ENCODE data around the gene SNTG2.

Gene SNTG2

DNA sequence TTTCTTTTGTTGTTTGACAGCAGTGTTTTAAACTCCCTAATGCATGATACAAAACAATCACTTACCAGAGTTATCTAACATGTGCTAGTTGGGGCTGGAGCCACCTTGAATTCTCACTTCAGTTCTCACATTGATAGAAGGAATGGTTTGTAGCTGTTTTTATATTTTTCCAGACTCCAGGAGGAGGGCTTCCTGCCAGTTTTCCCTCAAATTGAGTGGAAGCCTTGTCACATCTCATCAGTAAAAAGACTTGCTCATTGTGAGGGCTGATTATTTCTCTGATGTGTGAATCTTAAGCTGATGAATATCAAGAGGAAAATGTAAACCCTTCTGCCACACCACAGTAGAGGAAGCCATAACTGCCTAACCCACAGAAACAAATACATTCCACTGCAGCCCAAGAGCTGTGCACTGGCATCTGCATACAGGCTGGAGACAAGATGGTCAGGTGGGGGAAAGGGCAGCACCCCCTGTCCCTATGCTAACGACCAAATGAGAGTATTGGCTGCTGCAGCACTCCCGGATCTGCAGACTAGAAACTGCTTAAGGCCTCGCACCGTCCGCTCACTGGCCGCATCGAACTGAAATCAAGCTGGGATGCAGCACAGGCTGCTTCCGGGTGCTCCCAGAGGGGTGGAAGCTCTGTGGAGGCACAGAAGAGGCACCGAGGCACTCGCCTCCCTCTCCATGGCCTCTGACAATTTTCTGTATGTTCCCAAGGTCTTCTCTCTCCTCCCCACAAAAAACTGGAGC, 388.9 kb downstream of the SNTG2 start:
- TF ChIP-seq, protein P1, sequence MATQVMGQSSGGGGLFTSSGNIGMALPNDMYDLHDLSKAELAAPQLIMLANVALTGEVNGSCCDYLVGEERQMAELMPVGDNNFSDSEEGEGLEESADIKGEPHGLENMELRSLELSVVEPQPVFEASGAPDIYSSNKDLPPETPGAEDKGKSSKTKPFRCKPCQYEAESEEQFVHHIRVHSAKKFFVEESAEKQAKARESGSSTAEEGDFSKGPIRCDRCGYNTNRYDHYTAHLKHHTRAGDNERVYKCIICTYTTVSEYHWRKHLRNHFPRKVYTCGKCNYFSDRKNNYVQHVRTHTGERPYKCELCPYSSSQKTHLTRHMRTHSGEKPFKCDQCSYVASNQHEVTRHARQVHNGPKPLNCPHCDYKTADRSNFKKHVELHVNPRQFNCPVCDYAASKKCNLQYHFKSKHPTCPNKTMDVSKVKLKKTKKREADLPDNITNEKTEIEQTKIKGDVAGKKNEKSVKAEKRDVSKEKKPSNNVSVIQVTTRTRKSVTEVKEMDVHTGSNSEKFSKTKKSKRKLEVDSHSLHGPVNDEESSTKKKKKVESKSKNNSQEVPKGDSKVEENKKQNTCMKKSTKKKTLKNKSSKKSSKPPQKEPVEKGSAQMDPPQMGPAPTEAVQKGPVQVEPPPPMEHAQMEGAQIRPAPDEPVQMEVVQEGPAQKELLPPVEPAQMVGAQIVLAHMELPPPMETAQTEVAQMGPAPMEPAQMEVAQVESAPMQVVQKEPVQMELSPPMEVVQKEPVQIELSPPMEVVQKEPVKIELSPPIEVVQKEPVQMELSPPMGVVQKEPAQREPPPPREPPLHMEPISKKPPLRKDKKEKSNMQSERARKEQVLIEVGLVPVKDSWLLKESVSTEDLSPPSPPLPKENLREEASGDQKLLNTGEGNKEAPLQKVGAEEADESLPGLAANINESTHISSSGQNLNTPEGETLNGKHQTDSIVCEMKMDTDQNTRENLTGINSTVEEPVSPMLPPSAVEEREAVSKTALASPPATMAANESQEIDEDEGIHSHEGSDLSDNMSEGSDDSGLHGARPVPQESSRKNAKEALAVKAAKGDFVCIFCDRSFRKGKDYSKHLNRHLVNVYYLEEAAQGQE (IDR thresholded peaks at IDR 0.05; ENCODE audit: insufficient read depth in 1 of 2, low read depth in 2 of 2, low read length in 2 of 2): no peak
- TF ChIP-seq FOXP2 (optimal IDR thresholded peaks at IDR 0.05; ENCODE audit: borderline replicate concordance, extremely low read depth, extremely low read length, insufficient read depth) (no peak), POLR2AphosphoS5 (IDR thresholded peaks at IDR 0.05; ENCODE audit: low read depth, low read length) (no peak), SIN3A (IDR thresholded peaks at IDR 0.05; ENCODE audit: borderline replicate concordance, insufficient read depth, low read length) (no peak), TAF1 (IDR thresholded peaks at IDR 0.05; ENCODE audit: borderline replicate concordance, insufficient read depth, low read length) (no peak)

DNA sequence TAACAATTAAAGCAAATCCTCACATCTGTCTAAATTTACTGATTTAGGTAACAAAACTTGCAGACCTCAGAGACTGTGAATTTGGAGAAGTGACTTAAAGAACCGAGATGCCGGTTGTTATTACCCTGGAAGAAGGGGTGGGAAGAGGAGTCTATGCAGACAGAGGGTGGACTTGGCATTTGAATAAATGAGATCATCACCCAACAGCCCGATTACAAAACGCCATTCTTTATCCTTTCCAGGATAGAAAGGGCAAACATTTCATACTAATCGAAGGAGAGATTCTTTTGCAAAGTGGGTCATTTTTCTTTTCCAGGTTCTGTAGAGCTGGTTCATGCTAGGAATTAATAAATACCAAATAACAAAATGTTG, 389.5 kb downstream of the SNTG2 start:
- TF ChIP-seq FOXP2 (optimal IDR thresholded peaks at IDR 0.05; ENCODE audit: borderline replicate concordance, extremely low read depth, extremely low read length, insufficient read depth) (no peak), SIN3A (IDR thresholded peaks at IDR 0.05; ENCODE audit: borderline replicate concordance, insufficient read depth, low read length) (no peak), TAF1 (IDR thresholded peaks at IDR 0.05; ENCODE audit: borderline replicate concordance, insufficient read depth, low read length) (no peak), POLR2AphosphoS5 (IDR thresholded peaks at IDR 0.05; ENCODE audit: low read depth, low read length) (no peak)
- TF ChIP-seq, protein P1 (IDR thresholded peaks at IDR 0.05; ENCODE audit: insufficient read depth in 1 of 2, low read depth in 2 of 2, low read length in 2 of 2): no peak

GRCh38 chr2:1341404-1342120, 390.9 kb downstream of the SNTG2 start:
- TF ChIP-seq, protein P1 (IDR thresholded peaks at IDR 0.05; ENCODE audit: insufficient read depth in 1 of 2, low read depth in 2 of 2, low read length in 2 of 2): no peak
- TF ChIP-seq SIN3A (IDR thresholded peaks at IDR 0.05; ENCODE audit: borderline replicate concordance, insufficient read depth, low read length): no peak
- no peak for TF ChIP-seq TAF1 (IDR thresholded peaks at IDR 0.05; ENCODE audit: borderline replicate concordance, insufficient read depth, low read length)
- no peak for TF ChIP-seq FOXP2 (optimal IDR thresholded peaks at IDR 0.05; ENCODE audit: borderline replicate concordance, extremely low read depth, extremely low read length, insufficient read depth)
- no peak for TF ChIP-seq POLR2AphosphoS5 (IDR thresholded peaks at IDR 0.05; ENCODE audit: low read depth, low read length)

DNA sequence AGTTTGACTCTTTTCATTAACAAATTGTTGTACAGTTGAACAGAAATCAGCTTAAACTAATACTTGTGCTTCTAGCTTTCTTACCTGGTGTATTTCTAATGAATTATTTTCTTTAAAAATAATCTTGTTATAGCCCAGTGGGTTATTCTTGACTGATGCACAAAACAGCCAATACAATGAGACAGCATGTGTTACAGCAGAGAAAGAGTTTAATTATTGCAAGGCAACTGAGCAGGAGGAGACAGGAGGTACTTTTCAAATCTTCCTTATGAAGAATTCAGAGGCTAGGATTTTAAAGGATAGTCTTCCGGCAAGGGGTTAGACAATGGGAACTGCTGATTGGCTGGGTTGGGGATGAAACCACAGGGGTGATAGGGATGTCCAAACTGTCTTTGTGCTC, 398.1 kb downstream of the SNTG2 start:
- TF ChIP-seq SIN3A (IDR thresholded peaks at IDR 0.05; ENCODE audit: borderline replicate concordance, insufficient read depth, low read length) (no peak), POLR2AphosphoS5 (IDR thresholded peaks at IDR 0.05; ENCODE audit: low read depth, low read length) (no peak), TAF1 (IDR thresholded peaks at IDR 0.05; ENCODE audit: borderline replicate concordance, insufficient read depth, low read length) (no peak), FOXP2 (optimal IDR thresholded peaks at IDR 0.05; ENCODE audit: borderline replicate concordance, extremely low read depth, extremely low read length, insufficient read depth) (no peak)
- TF ChIP-seq, protein P1 (IDR thresholded peaks at IDR 0.05; ENCODE audit: insufficient read depth in 1 of 2, low read depth in 2 of 2, low read length in 2 of 2): no peak
